Activated CD8-positive, alpha-beta memory T cell treated with anti-CD3 and anti-CD28 coated beads for 36 hours (primary cell): ENCODE measurements around the gene CEACAM7. TPM values are rescaled to one million over a fixed set of nuclear protein-coding genes. Genes with fewer than 3 reads are reported as not detected.
"Not testable (repeated sequence)": the region's sequence is repeated elsewhere in the genome, so short reads cannot be mapped to it uniquely, and the experiment has no call there.

Experiments used
- CTCF ChIA-PET: fragments of 350-600 bp; sonication (Branson Sonifier 250); formaldehyde crosslinking; loops from one replicate; lab custom pipeline; 2021; ENCODE audit warnings: antibody characterized with exemption; lab: Charles Lee
- POLR2A ChIA-PET: fragments of 350-600 bp; sonication (Branson Sonifier 250); formaldehyde crosslinking; loops from one replicate; lab custom pipeline; 2021; ENCODE audit warnings: antibody characterized with exemption; lab: Charles Lee
- total RNA-seq, 2 experiments: library from RNA; stranded (reverse); gene quantifications; one replicate each; pipeline ENCODE4 v1.2.3, GENCODE V29; 2021

The CEACAM7 gene
- total RNA-seq, 2 experiments from 2014 or later: not detected

- CTCF ChIA-PET: interaction anchor here (0.8 kb wide), 1 partner anchor 274 kb away, joined by 3 read pairs; no protein-coding TSS in a partner anchor
- POLR2A ChIA-PET: no interaction called here
Observed at GRCh38 chr19:41682437-41682836, 5.6 kb downstream of the CEACAM7 start.

DNA sequence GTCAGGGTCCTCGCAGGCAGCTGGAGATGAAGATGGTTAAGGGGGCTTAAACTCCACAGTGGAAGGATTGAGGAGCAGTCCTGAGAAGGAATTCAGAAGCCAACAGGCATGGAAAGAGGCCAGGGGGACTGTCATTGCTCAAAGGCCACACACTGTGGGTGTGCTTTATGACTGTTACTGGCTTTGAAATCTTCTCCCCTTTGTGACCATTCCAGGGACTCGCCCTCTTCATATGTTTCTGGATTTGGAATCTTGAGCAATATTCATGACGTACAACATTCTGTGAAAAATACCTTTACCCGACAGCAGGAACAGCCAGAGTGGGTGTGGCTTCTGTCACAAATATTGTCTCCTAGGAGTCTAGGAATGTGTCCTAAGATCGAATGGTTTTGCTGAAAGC lies 16.6 kb downstream of the CEACAM7 start:
- ChIA-PET CTCF (no interaction called here), POLR2A (no interaction called here)

- POLR2A ChIA-PET: no interaction called here
- CTCF ChIA-PET: no interaction called here
Observed at GRCh38 chr19:41670755-41671154, 17.3 kb downstream of the CEACAM7 start.

DNA sequence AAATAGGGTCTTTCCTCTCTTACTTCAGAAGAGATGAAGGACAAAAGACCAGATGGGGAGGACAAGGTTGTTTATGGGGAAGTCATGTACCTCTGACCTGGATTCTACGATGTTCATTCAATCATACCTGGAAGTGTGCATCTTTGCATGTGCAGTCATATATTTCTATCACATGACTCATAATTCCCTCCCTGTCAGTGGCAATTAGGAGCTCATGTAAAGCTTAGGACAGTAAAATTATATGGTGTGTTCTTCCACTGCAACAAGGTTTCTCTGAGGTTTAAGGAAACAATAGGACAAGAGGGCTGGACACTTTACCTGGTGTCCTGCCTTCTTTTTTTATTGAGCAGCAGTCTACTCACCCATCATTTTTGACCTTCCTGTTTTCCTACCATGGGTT lies 19.8 kb downstream of the CEACAM7 start:
- ChIA-PET POLR2A (no interaction called here), CTCF (no interaction called here)

DNA sequence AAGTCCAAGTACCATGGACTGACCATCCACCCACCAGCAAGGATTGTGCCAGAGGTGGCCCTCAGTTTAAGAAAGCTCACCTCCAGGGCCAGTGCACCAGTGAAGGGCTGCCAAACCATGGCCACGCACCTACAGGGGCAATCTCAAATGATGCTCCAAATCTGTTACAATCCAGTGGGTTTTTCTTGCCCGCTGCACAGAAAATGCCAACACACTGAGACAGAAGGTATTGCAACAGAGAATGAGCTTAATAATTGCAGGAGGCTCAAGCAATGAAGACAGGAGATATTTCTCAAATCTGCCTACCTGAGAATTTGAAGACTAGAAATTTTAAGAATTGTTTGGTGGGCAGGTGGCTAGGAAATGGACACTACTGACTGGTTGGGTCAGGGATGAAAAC lies 22.0 kb downstream of the CEACAM7 start:
- ChIA-PET CTCF (no interaction called here), POLR2A (no interaction called here)

DNA sequence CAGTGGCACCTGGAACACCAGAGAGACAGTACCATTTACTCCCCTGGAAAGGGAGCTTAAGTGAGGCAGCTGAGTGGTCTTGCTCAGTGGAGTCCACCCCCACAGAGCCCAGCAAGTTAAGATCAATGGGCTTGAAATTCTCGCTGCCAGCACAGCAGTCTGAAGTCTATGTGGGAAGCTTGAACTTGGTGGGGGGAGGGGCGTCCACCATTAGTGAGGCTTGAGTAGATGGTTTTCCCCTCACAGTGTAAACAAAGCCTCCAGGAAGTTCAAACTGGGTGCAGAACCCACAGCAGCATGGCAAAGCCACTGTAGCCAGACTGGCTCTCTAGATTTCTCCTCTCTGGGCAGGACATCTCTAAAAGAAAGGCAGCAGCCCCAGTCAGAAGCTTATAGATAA lies 30.9 kb downstream of the CEACAM7 start:
- POLR2A ChIA-PET: no interaction called here
- CTCF ChIA-PET: interaction anchor here (1.3 kb wide), 1 partner anchor 10 kb away, joined by 4 read pairs; no protein-coding TSS in a partner anchor

- CTCF ChIA-PET: interaction anchor here (1.3 kb wide), 1 partner anchor 10 kb away, joined by 4 read pairs; no protein-coding TSS in a partner anchor
Observed at GRCh38 chr19:41656756-41657155, 31.3 kb downstream of the CEACAM7 start.

GRCh38 chr19:41652250-41652649 lies 35.8 kb downstream of the CEACAM7 start:
- POLR2A ChIA-PET: no interaction called here

More at GRCh38 chr19:41656756-41657155, 31.3 kb downstream of the CEACAM7 start:
- POLR2A ChIA-PET: not testable (repeated sequence)

DNA sequence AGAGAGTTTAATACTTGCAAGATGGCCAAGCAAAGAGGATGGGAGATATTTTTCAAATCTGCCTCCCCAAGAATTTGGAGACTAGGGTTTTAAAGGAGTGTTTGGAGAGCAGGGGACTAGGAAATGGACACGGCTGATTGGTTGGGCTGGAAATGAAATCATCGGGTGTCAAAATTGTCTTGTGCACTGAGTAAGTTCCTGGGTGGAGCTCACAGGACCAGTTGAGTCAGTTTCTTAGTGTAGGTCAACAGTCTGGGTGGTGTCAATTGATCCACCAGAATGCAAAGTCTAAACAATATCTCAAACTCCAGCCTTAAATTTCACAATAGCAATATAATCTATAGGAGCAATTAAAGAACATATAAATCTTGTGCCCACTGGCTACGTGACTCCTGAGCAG lies 38.2 kb downstream of the CEACAM7 start:
- ChIA-PET POLR2A (no interaction called here), CTCF (no interaction called here)

More at GRCh38 chr19:41652250-41652649, 35.8 kb downstream of the CEACAM7 start:
- CTCF ChIA-PET: no interaction called here

DNA sequence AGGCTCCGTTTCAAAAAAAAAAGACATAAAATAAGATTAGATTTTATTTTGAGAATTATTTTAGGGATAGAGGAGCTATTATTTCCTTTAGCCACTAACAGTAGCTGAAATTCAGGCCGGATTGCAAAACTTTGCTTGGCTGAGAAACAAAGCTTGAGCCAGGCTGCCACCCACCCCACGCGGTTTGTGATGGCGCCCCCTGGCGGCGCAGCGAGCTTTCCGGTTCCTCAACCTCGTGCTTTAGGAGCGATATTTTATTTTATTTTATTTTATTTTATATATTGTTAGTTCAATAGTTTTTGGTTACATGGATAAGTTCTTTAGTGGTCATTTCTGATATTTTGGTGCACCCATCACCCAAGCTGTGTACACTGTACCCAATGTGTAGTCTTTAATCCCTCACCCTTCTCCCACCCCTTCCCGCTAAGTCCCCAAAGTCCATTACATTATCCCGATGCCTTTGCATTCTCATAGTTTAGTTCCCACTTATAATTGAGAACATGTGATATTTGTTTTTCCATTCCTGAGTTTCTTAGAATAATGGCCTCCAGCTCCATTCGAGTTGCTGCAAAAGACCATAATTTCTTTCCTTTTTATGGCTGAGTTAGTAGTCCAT lies 41.4 kb downstream of the CEACAM7 start:
- CTCF ChIA-PET: interaction anchor here (0.6 to 1.2 kb wide), 5 partner anchors 10 to 502 kb away, joined by 3 to 4 read pairs (median 3); no protein-coding TSS in a partner anchor
- POLR2A ChIA-PET: no interaction called here

- ChIA-PET POLR2A (no interaction called here), CTCF (interaction anchor here (0.6 to 1.9 kb wide), 20 partner anchors 9 to 378 kb away, joined by 3 to 17 read pairs (median 3); partner anchors contain the start of gene CEACAM21)
Observed at GRCh38 chr19:41641879-41642485, 46.1 kb downstream of the CEACAM7 start.

GRCh38 chr19:41638641-41639081 lies 49.4 kb downstream of the CEACAM7 start:
- CTCF ChIA-PET: interaction anchor here (1.3 to 2.0 kb wide), 2 partner anchors 52 to 68 kb away, joined by 3 to 7 read pairs; no protein-coding TSS in a partner anchor

GRCh38 chr19:41637484-41637883 lies 50.6 kb downstream of the CEACAM7 start:
- ChIA-PET POLR2A (no interaction called here), CTCF (no interaction called here)

More at GRCh38 chr19:41638641-41639081, 49.4 kb downstream of the CEACAM7 start:
- POLR2A ChIA-PET: no interaction called here

DNA sequence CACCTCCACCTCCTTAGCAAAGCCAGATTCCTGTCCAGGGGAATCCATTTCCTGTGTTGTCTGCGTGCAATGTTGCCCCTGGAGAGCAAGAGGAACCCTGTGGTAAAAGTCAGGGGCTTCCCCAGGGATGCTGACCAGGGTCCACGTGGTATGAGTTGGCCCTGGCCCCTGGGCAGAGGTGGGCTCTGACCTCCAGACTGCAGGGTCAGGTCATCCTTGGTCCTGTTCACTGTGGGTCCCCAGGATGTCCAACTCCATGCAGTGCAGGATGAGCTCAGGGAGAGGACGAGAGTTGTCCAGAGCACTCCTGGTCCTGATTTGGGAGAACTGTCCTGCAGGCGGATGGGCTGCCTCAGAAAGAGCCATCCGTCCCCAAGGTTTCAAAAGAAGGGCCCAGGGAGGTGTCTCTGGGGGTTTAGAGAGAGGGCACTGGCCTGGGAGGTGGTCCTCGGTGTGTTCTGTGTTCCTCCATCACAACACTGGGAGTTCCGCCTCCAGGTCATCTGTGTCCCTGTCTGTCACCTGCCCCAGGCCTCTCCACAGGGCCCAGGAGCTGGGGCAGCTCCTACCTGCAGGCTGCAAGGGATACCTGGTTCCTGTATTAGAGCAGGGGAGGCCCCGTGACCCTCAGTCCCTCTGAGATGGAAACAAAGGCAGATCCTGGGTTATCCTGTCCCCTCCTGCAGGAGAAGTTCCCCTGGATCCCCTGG lies 59.9 kb downstream of the CEACAM7 start:
- ChIA-PET CTCF (no interaction called here), POLR2A (no interaction called here)

GRCh38 chr19:41626877-41627276 lies 61.2 kb downstream of the CEACAM7 start, which contains the start of gene CEACAM4:
CEACAM4 (minus strand) TSS chr19:41627074; CDS start chr19:41626963, 111 bp downstream.
- CTCF ChIA-PET: no interaction called here
- POLR2A ChIA-PET: no interaction called here

- CTCF ChIA-PET: interaction anchor here (0.7 kb wide), 1 partner anchor 212 kb away, joined by 4 read pairs; no protein-coding TSS in a partner anchor
- POLR2A ChIA-PET: no interaction called here
Observed at GRCh38 chr19:41626278-41626677, 61.8 kb downstream of the CEACAM7 start.

DNA sequence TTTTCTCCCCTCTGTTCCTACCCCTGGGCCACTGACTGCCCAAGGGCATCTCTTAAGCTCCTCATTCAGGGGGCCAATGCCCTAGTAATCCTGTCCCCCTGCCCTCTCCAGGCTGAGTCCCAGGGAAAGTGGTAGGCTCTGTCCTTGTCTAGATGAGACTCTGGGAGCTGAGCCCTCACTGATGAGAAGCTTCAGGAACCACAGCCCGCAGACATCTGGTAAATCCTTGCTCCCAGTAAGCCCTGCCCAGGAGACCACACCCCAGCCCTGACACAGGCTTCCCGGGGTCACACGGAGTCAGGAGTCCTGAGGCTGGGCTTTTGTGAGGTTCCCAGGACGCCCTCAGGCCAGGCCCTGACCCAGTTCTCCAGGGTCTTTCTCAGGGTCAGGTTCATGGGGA lies 63.1 kb downstream of the CEACAM7 start:
- ChIA-PET CTCF (no interaction called here), POLR2A (no interaction called here)

GRCh38 chr19:41624515-41624914 lies 63.6 kb downstream of the CEACAM7 start:
- POLR2A ChIA-PET: no interaction called here
- CTCF ChIA-PET: no interaction called here

GRCh38 chr19:41623360-41623759 lies 64.7 kb downstream of the CEACAM7 start:
- CTCF ChIA-PET: no interaction called here

More at GRCh38 chr19:41623360-41623759, 64.7 kb downstream of the CEACAM7 start:
- POLR2A ChIA-PET: no interaction called here
